GM18867 (cell line): ENCODE results near the gene PRKAG2.

Experiments used
- ATAC-seq: cut with Tn5 transposase; IDR thresholded peaks from one replicate; pipeline ENCODE4 v1.9.1; 2021; ENCODE audit warnings: mild to moderate bottlenecking, moderate library complexity; ENCODE audit not compliant: unreplicated experiment

Gene PRKAG2

GRCh38 chr7:151511270-151511669 lies 365.6 kb downstream of the PRKAG2 start:
- no peak for ATAC-seq

- ATAC-seq = no peak
These were observed 367.1 kb downstream of the PRKAG2 start for GRCh38 chr7:151509670-151510333.

DNA sequence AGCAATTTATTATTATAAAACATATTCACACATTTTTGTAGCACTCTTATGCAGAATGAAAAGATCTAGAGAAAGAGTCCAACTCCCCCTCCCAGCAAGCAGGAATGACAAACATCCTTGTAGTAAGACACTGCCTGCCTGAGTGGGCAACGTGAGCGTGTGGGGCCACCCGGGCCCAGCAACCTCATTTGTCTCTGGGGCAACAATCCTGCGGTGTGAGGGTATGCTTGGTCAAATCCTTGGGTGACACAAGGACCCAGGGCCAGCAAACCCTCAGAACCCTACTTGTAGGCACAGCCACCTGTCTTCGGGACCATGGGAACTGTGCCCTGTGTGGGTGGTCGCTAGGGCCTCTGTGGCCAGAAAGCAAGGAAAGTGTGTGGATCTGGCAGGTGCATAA lies 367.9 kb downstream of the PRKAG2 start:
- ATAC-seq = no peak

DNA sequence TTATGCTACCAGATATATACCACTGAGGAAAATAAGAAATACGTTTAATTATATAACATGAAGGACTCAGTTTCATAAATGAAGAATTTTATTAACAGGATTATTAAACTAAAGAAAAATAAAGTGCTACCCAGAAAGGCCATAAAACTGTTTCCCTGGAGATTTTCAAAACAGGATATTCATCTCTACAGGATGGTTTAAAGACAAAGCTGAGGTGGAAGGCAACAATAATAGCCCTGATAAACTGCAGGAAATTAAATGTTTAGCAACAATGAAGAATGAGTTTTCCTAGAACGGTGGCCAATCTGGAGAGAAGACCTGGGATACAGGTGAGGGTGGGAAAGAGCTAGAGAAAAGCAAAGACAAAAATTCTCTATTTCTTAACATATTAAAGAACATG lies 369.1 kb downstream of the PRKAG2 start:
- no peak for ATAC-seq

- ATAC-seq = no peak
These were observed 370.0 kb downstream of the PRKAG2 start for GRCh38 chr7:151506901-151507382.
